ENCODE measurements around the gene METTL21C.

- TF ChIP-seq, protein P1, sequence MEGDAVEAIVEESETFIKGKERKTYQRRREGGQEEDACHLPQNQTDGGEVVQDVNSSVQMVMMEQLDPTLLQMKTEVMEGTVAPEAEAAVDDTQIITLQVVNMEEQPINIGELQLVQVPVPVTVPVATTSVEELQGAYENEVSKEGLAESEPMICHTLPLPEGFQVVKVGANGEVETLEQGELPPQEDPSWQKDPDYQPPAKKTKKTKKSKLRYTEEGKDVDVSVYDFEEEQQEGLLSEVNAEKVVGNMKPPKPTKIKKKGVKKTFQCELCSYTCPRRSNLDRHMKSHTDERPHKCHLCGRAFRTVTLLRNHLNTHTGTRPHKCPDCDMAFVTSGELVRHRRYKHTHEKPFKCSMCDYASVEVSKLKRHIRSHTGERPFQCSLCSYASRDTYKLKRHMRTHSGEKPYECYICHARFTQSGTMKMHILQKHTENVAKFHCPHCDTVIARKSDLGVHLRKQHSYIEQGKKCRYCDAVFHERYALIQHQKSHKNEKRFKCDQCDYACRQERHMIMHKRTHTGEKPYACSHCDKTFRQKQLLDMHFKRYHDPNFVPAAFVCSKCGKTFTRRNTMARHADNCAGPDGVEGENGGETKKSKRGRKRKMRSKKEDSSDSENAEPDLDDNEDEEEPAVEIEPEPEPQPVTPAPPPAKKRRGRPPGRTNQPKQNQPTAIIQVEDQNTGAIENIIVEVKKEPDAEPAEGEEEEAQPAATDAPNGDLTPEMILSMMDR (IDR thresholded peaks at IDR 0.05) = no peak
- TF ChIP-seq POLR2A (IDR thresholded peaks at IDR 0.05) = no peak
These were observed 43.5 kb downstream of the METTL21C start for GRCh38 chr13:102651392-102651791.
